PC-9 (cell line): ENCODE measurements around the gene ZSWIM5.

Source experiments
- CTCF ChIP-seq: fragments of 200-600 bp; sonication (generic); conservative IDR thresholded peaks from 2 replicates; pipeline ENCODE4 v1.6.1; 2017; ENCODE audit warnings: mixed run types, antibody characterized with exemption, mild to moderate bottlenecking, moderate library complexity
- EZH2 ChIP-seq: fragments of 200-600 bp; sonication (generic); IDR thresholded peaks from 2 replicates; pipeline ENCODE4 v1.8.0; 2017; ENCODE audit warnings: antibody characterized with exemption, low read depth

- TF ChIP-seq CTCF, result no peak
- TF ChIP-seq EZH2, result no peak
Observed at GRCh38 chr1:45196863-45197262, 9.5 kb downstream of the ZSWIM5 start.
